HG03571 (cell line): ENCODE results near the gene GSC.
"Not testable (repeated sequence)": the region's sequence is repeated elsewhere in the genome, so short reads cannot be mapped to it uniquely, and the experiment has no call there.

Experiments
- ATAC-seq: cut with Tn5 transposase; IDR thresholded peaks from one replicate; pipeline ENCODE4 v1.9.1; 2021; ENCODE audit not compliant: unreplicated experiment

GSC gene

DNA sequence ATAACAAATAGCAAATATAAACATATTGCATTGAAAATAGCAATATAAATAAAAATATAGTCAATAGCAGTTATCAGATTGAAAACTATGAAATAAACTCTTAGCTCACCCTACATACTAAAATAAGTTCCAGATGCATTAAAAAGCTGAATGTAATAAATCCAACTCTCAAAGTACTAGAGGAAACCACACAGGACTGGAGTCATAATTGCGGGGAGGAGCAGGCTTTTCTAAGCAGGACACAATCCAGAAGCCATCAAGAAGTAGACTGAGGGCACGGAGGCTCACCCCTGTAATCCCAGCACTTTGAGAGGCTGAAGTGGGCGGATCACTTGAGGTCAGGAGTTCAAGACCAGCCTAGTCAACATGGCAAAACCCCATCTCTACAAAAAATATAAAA lies 22.2 kb downstream of the GSC start:
- ATAC-seq: no peak

DNA sequence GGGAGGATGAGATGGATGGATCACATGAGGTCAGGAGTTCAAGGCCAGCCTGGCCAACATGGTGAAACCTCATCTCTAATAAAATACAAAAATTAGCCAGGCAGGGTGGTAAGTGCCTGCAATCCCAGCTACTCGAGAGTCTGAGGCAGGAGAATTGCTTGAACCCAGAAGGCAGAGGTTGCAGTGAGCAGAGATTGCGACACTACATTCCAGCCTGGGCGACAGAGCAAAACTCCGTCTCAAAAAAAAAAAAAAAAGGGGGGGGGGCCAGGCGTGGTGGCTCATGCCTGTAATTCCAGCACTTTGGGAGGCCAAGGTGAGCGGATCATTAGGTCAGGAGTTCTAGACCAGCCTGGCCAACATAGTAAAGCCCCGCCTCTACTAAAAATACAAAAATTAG lies 22.8 kb downstream of the GSC start:
- ATAC-seq: not testable (repeated sequence)

DNA sequence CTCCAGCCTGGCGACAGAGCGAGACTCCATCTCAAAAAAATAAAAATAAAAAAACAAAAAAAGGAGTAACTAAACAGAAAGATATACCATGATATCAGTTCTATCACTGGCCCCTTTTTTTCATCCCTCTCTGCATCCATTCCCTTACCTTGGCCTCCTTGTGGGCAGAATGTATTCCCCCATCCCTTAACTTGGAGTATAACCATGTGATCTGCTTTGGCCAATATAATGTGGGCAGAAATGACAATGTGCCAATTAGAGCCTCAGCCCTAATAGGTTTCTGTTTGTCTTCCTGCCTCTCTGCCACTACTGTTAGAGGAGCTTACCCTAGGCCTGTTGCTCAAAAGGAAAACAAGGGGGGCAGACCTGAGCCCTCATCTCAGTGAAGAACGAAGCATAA lies 23.8 kb downstream of the GSC start:
- ATAC-seq: no peak

DNA sequence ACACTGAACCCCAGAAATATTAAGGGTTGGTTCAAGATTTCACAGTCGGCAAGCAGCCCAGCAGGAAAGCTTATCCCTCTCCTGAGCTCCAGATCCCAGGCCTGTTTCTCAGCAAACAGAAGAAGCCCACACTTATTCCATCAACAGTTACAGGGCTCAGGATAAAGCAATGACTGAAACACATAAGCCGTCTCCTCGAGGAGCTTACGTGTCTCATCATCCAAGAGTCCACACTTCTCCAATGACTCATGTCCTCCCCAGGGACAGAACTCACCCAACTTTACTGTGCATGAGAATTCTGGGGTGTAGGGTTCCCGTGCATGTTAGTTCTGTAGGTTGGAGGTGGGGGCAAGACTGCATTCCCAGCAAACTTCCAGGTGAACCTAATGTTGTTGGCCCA lies 31.2 kb downstream of the GSC start:
- no peak for ATAC-seq

DNA sequence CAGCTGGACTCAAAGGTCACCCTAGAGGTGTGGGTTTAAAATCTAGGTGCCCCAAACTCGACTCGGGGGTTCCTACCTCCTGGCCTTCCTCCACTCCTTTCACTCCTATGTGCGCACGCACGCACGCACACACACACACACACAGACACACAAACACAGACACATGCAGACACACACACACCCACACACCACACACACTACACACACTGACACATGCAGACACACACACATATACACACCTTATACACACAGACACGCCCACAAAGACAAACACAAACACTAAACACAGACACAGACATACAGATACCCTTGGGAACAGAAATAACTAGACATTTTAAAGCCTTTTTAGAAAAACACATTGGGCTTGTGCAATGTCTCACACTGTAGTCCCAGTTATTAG lies 31.8 kb downstream of the GSC start:
- ATAC-seq: no peak

DNA sequence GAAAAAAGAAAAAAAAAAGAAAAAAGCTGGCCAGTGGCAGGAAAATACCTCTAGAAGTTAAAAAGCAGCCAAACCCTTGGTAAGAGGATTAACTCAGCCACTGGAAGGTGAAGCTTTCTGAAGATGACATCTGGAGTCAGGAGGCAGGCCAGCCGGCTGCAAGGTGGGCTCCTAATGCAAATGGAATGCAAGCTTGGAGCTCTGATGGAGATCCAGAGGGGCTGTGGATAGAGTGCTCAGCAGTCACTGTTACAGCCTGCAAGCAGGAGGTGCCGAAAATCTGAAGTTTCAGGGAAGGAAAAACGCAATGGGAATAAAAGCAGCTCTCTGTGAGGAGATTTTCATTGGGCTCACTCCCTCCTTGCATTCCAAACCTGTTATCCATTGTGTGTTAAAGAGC lies 41.0 kb downstream of the GSC start:
- no peak for ATAC-seq

DNA sequence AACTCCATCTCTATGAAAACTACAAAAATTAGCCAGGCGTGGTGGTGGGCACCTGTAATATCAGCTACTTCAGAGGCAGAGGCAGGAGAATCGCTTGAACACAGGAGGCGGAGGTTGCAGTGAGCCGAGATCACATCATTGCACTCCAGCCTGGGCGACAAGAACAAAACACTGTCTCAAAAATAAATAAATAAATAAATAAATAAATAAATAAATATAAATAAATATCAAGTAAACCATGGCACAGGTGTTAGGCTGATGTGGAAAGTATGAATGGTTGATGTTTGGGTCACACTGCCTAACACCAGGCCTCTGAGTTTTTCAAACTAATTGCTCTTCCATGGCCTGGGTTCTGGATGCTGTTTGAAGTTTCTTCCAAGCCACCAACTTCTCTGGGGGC lies 41.5 kb downstream of the GSC start:
- ATAC-seq: not testable (repeated sequence)

DNA sequence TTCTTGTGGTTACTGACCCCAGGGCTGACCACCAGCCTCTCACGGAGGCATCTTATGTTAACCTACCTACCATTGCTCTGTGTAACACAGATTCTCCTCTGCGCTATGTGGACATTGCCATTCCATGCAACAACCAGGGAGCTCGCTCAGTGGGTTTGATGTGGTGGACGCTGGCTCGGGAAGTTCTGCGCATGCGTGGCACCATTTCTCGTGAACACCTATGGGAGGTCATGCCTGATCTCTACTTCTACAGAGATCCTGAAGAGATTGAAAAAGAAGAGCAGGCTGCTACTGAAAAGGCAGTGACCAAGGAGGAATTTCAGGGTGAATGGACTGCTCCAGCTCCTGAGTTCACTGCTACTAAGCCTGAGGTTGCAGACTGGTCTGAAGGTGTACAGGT lies 43.3 kb downstream of the GSC start:
- not testable (repeated sequence) for ATAC-seq

DNA sequence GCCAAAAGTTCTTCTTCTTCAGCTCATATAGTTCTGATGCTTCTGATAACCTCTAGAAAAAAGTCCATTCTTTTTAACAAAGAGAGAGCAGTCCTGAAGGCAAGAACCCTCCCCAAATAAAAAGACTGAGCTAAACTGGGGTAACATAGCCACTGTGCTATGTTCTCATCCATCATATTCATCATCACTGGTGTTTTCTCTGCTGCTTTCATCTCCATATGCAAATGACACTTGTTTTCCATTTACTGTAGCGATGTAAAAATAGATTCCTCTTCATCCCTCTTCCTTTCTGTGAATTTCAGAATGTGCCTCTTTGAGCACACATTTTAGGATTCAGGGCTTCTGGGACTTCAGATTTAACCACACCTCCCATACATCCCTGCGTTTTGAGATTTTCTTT lies 44.9 kb downstream of the GSC start:
- no peak for ATAC-seq

DNA sequence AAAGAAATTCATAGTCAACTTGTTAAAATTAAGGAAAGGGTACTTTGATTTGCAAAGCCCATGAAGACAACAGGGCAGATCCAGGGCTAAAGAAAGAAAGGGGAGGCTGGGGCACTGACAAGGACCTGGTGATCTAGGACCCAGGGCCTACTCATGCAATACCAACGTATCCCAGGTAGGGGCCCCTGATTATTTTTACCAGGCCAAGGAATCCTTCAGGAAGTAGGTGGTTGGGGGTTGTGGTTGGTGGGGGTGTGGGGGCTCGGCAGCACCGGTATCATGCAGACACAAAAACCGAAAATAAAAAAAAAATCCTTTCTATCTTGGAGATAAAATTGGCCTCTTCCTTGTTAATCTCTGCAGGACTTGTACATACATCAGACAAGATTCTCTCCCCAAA lies 47.5 kb downstream of the GSC start:
- no peak for ATAC-seq
